GM19397 (cell line): ENCODE results near the gene DGKI.
"Not testable (repeated sequence)": the region's sequence is repeated elsewhere in the genome, so short reads cannot be mapped to it uniquely, and the experiment has no call there.

ENCODE experiments used
- ATAC-seq: cut with Tn5 transposase; IDR thresholded peaks from one replicate; pipeline ENCODE4 v1.9.1; 2021; ENCODE audit warnings: mild to moderate bottlenecking, moderate library complexity; ENCODE audit not compliant: unreplicated experiment

DGKI gene

GRCh38 chr7:137747359-137748031 is 99.3 kb downstream of the DGKI start:
- ATAC-seq: no peak

GRCh38 chr7:137743021-137743420 is 103.8 kb downstream of the DGKI start:
- no peak for ATAC-seq

DNA sequence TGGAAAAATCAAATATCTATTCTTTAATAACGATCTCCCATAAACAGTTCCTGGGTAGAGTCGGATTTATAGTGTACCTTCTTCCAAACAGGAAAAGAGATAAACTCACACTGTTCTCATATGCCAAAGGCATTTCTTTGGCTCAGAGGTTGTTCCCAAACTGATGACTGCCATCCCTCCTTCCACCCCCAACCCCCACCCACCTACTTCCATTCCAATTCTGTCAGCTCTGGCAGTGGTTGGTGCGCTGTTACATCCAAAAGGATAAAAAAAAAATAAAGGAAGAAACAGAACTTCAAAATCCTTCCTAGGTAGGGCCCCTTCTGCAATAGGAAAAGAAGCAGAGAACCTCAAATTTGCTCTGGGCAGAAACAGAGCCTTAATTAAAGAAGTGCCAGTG is 104.7 kb downstream of the DGKI start:
- no peak for ATAC-seq

DNA sequence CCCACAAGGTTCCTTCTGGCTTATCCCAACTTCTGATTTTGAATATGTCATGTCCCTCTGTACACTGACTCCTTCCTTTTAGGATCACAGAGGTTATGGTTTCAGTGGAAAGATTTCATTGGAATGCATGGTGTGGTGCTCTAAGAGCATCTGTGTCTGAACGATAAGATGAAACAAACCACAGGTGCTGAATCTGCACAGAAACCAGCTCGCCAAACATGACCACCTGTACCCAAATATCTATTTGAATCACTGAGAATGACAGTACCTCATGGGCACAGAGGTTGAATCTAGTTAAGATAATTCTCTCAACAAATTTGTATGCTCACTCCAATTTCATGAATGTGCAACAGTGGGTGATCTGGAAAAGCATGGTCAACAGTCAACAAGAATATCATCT is 105.3 kb downstream of the DGKI start:
- no peak for ATAC-seq

DNA sequence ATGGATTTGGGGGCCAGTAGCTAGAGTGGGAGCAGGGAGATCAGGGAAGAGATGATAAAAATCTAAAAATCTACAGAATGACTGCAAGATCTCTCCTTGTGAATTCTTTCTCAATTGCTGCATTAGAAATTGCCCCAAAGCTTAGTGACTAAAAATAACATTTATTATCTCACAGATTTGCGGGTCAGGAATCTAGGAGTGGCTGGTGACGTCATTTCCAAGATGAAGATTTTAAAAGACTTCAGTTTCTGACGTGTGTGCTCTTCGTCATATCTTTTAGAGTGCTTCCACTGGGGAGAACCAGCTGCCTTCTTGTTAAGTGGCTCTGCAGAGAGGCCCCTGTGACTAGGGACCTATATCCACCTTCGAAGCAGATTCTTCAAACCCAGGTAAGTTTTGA is 112.6 kb downstream of the DGKI start:
- ATAC-seq: no peak

GRCh38 chr7:137732168-137732567 is 114.6 kb downstream of the DGKI start:
- ATAC-seq: no peak

GRCh38 chr7:137731436-137731835 is 115.3 kb downstream of the DGKI start:
- ATAC-seq: no peak

DNA sequence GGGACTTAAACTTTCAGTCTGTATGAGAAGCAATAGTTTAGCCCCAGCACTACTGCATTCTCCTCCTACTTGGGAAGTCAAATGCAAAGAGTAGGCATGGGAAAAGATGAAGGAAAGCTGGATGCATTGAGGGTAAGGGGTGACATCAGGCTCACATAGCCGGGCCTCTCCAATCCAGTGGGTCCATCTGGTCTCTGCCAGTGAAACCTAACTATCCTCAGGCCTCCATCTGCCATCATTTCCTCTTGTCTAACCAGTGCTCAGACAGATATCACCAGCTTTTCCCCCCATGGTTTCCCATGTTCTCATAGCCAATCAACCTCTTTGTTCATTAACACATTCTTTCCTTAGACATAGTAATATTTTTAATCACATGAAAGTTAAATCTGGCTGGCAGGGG is 118.3 kb downstream of the DGKI start:
- ATAC-seq: no peak

- no peak for ATAC-seq
Observed at GRCh38 chr7:137727413-137727812, 119.4 kb downstream of the DGKI start.

GRCh38 chr7:137718355-137718754 is 128.4 kb downstream of the DGKI start:
- no peak for ATAC-seq

- no peak for ATAC-seq
Observed at GRCh38 chr7:137717811-137718271, 128.9 kb downstream of the DGKI start.

GRCh38 chr7:137717045-137717444 is 129.7 kb downstream of the DGKI start:
- no peak for ATAC-seq

GRCh38 chr7:137716061-137716460 is 130.7 kb downstream of the DGKI start:
- no peak for ATAC-seq

DNA sequence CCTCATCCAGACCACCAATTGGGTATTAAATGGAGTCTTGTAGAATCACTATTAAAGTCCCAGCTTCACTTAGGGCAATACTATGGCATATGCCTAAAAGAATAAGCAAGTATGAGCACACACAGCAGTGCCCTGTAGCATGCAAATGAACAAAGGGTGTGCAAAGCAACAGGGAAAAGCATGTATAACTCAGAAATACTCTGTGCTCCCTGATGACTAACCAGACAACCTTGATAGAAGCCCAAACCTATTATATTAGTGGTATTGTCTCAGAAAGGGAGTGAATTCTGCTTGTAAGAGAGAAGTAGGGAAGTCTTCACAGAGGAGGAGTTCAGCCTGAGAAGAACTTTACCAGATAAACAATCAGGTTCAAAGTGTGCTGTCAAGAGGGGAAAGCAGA is 131.2 kb downstream of the DGKI start:
- ATAC-seq: no peak

DNA sequence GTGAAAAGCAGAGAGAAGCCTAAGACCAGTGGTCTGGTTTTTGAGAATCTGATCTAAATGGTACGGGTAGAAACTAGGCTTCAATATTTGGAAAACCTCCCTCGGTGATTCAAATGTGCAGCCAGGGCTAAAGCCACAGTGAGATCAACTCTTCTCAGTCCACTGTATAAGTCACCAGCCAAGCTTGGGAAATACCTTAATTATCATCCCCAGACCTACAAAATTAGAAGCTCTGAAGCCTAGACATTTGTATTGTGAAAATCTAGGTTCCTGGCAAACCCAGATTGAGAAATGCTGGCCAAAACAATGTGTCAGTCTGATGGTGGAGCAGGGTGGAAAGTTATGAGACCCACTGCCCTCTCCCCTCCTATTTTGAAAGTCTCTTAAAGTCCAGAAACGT is 131.7 kb downstream of the DGKI start:
- no peak for ATAC-seq

GRCh38 chr7:137706330-137706729 is 140.4 kb downstream of the DGKI start:
- not testable (repeated sequence) for ATAC-seq

- ATAC-seq: no peak
Observed at GRCh38 chr7:137704723-137705122, 142.1 kb downstream of the DGKI start.

- ATAC-seq: no peak
Observed at GRCh38 chr7:137703291-137704010, 143.3 kb downstream of the DGKI start.

GRCh38 chr7:137696988-137697387 is 149.8 kb downstream of the DGKI start:
- ATAC-seq: no peak

DNA sequence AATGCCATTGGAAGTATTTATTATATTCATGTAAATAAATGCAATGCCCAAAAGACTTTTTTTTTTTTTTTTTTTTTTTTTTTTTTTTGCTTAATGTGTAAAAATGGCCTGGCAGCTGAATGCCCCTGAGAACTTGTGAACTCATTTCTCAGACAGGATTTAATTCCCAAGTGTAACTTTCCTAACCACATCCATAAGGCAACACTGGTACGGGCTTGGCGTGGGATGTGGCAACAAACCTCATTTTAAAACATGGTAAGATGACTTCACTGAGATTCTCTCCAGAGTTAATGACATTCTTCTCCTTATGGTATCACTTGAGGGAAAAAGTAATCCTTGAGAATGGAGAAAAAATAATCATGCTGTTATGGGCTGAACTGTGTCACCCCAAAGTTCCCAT is 150.4 kb downstream of the DGKI start:
- ATAC-seq: no peak

DNA sequence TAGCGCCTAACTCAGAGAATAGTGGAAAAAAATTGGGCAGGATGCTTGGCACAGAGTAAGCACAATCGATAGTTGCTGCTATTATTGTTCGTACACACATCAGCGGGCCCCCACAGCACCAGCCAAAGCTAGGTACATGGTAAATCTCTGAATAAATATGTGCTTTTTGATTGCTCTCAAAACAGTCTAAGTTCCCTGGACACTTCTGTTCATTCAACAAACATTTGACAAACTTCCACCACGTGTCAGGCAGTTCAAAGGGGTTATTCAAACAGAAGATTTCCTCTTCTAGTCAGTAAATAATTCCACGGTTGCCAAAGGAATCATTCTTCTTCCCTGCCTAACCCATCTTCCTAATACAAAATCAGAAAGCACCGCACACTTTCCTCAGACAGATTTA is 150.8 kb downstream of the DGKI start:
- no peak for ATAC-seq

DNA sequence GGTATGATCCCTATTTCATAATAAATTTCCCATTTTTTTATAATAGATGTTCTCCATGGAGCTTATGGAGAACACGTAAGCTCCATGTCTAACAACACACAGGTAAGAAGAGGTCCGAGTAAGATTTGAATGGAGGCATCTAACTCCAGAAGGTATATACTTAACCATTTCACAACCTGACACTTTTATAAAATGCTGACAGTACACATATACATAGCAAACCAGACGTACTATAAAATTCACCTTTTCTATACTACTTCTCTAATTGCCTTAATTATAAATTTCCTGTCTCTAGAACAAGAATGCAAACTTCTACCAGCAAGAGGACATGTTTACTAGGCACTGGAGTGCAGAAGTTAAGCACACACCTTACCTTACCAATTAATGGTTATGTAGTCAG is 151.3 kb downstream of the DGKI start:
- ATAC-seq: no peak

DNA sequence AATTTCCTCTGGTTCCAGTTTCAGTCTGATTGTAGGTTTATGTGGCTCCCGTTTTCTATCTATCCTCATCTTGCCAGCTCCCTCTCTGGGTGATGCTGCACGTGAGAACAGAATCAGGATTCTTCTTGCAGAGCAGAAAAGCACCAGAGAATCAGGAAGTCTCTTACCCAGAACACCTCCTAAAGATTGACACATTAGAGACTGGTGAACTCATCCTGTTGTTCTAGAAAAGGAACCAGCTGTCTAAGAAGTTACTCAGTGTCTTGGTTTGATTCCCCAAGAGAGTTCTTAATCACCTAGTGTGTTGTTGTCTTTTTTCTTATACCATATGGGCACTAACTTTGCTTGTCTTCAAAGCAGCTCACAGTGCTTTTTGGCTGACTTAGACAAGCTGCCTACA is 152.4 kb downstream of the DGKI start:
- no peak for ATAC-seq
